ENCODE results near the gene SLC30A5. TPM values are rescaled to one million over a fixed set of nuclear protein-coding genes. Genes with fewer than 3 reads are reported as not detected.

Gene SLC30A5
- total RNA-seq, 1 donor from 2014 or later = 17.9 TPM

Other genes starting within 250 kb of the SLC30A5 start
- gene CCNB1, start 73.1 kb downstream of the SLC30A5 start, total RNA-seq (ENCODE audit: unreplicated experiment) = 29.6 TPM
- gene CENPH, start 95.6 kb downstream of the SLC30A5 start, total RNA-seq (ENCODE audit: unreplicated experiment) = 9.5 TPM
- gene CDK7, start 140.9 kb downstream of the SLC30A5 start, total RNA-seq (ENCODE audit: unreplicated experiment) = 17.0 TPM
- gene CCDC125, start 238.8 kb downstream of the SLC30A5 start, total RNA-seq (ENCODE audit: unreplicated experiment) = 4.3 TPM

Data from glutamatergic neuron (in vitro differentiated cells).